ENCODE measurements around the gene KRTAP10-5. TPM values are rescaled to one million over a fixed set of nuclear protein-coding genes. Genes with fewer than 3 reads are reported as not detected.
"Not testable (repeated sequence)": the region's sequence is repeated elsewhere in the genome, so short reads cannot be mapped to it uniquely, and the experiment has no call there.

KRTAP10-5 gene
- total RNA-seq, 1 donor from 2014 or later, result not detected

DNA sequence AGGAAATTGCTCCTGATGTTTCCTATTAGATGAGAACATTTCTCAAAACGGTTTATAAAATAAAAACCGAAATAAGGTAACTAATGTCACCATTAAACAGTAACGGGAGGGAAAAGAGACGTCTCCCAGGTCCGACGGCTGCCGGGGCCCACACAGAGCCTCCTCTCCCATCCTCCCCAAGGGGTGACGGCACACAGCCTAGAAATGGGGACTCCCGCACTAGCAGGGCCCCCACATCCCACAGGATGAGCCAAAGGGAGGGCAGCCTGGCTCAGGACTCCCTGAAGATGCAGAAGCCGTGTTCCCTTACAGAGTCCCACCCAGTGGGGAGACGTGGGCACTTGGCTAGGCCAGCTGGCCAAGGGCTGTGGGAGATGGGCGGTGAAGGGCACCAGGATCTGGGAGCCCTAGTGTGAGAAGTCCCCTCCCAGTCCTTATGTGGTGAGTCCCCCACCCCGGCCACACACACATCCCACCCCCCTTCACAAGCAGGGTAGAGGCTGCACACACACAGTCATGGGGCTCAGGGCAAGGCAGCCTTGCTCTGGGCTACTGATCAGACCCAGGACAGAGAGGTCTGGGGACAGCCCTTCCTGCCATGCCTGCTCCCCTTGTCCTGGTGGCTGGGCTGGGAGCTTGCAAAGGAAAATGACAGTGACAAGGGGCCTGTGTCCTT is 25.1 kb downstream of the KRTAP10-5 start:
- no peak overlapping the region for H3K27ac ChIP-seq
- TF ChIP-seq, protein P1, sequence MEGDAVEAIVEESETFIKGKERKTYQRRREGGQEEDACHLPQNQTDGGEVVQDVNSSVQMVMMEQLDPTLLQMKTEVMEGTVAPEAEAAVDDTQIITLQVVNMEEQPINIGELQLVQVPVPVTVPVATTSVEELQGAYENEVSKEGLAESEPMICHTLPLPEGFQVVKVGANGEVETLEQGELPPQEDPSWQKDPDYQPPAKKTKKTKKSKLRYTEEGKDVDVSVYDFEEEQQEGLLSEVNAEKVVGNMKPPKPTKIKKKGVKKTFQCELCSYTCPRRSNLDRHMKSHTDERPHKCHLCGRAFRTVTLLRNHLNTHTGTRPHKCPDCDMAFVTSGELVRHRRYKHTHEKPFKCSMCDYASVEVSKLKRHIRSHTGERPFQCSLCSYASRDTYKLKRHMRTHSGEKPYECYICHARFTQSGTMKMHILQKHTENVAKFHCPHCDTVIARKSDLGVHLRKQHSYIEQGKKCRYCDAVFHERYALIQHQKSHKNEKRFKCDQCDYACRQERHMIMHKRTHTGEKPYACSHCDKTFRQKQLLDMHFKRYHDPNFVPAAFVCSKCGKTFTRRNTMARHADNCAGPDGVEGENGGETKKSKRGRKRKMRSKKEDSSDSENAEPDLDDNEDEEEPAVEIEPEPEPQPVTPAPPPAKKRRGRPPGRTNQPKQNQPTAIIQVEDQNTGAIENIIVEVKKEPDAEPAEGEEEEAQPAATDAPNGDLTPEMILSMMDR (IDR thresholded peaks at IDR 0.05), result no peak
- ATAC-seq (peak; percentile 16), DNase-seq (peak; percentile 50)
- intact Hi-C loops (cut with DNase I), result no loop called here
- H3K27me3 ChIP-seq, result peaks cover 9% of the 10 kb centered on the region
- no peak overlapping the region for H3K4me3 ChIP-seq
- no peaks in the 10 kb centered on the region for H3K9me3 ChIP-seq
- H3K36me3 ChIP-seq, result no peaks in the 10 kb centered on the region
- H3K4me1 ChIP-seq, result no peaks in the 10 kb centered on the region

DNA sequence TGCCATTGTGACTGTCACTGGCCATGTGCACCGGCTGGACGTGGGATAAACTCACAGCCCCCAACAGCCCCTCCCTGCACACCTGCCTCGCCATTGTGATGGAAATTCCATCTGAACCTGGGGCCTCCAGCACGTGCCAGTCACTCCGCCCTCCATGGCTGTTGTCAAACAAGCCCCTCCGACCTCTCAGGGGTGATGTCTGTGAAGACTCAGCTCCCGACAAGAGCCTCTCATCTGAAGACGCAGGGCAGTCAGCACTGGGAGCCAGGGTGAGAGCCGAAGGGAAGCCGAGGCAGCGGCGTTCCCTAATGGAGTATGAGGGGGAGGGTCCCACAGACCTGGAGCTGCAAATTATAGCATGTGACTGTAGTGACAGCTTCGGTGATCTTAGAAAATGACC is 27.7 kb downstream of the KRTAP10-5 start:
- Histone ChIP-seq H3K36me3 (no peaks in the 10 kb centered on the region), H3K4me1 (no peaks in the 10 kb centered on the region), H3K9me3 (no peaks in the 10 kb centered on the region), H3K4me3 (no peak overlapping the region), H3K27ac (no peak overlapping the region), H3K27me3 (peaks cover 18% of the 10 kb centered on the region)
- DNase-seq (peak; percentile 36), ATAC-seq (no peak)
- intact Hi-C loops (cut with DNase I), result no loop called here
- TF ChIP-seq, protein P1 (IDR thresholded peaks at IDR 0.05), result no peak

DNA sequence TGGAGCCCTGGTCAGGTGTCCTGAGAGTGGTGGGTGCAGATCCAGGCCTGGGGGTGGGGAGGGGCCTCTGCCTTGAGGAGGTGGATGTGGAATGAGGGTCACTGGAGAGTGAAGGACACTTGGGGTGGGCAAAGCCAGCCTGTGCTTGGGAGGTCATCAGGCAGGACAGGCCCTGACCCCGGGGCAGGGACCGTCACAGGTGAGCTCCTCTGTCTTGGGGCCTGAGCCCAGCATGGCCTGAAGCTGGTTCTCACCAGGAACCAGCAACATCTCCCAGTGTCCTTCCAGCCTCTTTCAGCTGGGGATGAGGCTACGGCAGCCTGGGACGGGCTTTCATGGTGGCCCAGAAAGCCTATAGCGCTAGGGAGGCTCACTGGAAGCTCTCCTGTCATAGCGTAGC is 28.3 kb downstream of the KRTAP10-5 start:
- no peaks in the 10 kb centered on the region for H3K36me3 ChIP-seq
- DNase-seq (peak; percentile 40), ATAC-seq (peak; percentile 10)
- no peak overlapping the region for H3K27ac ChIP-seq
- intact Hi-C loops (cut with DNase I), result no loop called here
- H3K4me1 ChIP-seq, result no peaks in the 10 kb centered on the region
- H3K4me3 ChIP-seq, result no peak overlapping the region
- peaks cover 18% of the 10 kb centered on the region for H3K27me3 ChIP-seq
- no peaks in the 10 kb centered on the region for H3K9me3 ChIP-seq
- TF ChIP-seq, protein P1 (IDR thresholded peaks at IDR 0.05), result no peak

DNA sequence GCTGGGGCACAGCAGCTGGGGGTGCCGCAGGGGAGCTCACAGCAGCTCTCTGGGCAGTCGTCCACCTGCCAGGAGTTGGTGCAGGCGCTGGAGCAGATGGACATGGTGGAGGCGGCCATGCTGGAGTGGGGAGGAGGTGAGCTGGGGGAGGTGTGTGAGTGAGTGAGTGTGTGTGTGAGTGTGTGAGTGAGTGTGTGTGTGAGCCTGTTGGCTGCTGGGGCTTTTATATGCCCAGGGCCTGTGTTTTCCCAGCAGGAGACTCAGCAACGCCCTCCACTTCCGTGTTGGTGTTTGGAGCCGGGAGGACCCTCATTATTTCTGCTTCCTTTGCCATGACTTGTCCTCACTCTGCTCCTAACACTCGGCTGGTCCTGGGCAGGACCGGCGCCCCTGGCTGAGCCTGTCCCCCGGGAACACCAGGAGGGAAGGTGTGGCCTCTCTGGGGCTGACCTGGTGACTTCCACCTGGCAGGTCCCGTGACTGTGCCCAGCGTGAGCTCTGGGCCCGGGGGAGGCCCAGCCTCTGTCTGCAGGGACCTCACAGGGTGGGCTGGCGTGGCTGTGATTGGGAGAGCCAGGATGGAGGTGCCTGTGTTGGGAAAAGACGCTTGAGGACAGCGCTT is 29.0 kb downstream of the KRTAP10-5 start, which contains the start of gene KRTAP10-2:
Gene KRTAP10-2 (minus strand): TSS at position 166 of the 622 bp plus-strand sequence. CDS start 47 bp downstream, at position 119.
- peak; percentile 60 for DNase-seq
- intact Hi-C loops (cut with DNase I), result no loop called here
- Histone ChIP-seq H3K4me3 (no peak within 1 kb of the TSS), H3K27me3 (peaks cover 16% of the 10 kb centered on the region), H3K36me3 (no peaks in the 10 kb centered on the region), H3K4me1 (no peaks in the 10 kb centered on the region), H3K9me3 (no peaks in the 10 kb centered on the region), H3K27ac (no peak within 1 kb of the TSS)
- no peak for ATAC-seq
- TF ChIP-seq, protein P1 (IDR thresholded peaks at IDR 0.05), result no peak

DNA sequence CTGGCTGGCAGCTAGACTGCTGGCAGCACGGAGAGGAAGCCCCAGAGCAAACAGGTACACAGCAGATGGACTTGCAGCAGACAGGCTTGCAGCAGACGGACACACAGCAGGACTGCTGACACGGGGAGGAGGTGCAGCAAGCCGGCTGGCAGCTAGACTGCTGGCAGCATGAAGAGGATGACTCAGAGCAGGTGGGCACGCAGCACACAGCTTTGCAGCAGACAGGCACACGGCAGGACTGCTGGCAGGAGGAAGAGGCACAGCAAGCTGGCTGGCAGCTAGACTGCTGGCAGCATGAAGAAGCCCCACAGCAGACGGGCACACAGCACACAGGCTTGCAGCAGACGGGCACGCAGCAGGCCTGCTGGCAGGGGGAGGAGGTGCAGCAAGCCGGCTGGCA is 29.6 kb downstream of the KRTAP10-5 start:
- peaks cover 14% of the 10 kb centered on the region for H3K27me3 ChIP-seq
- no peaks in the 10 kb centered on the region for H3K4me1 ChIP-seq
- no peak overlapping the region for H3K4me3 ChIP-seq
- TF ChIP-seq, protein P1 (IDR thresholded peaks at IDR 0.05), result no peak
- H3K27ac ChIP-seq, result no peak overlapping the region
- ATAC-seq (no peak), DNase-seq (peak; percentile 52)
- intact Hi-C loops (cut with DNase I), result no loop called here
- no peaks in the 10 kb centered on the region for H3K9me3 ChIP-seq
- H3K36me3 ChIP-seq, result no peaks in the 10 kb centered on the region

DNA sequence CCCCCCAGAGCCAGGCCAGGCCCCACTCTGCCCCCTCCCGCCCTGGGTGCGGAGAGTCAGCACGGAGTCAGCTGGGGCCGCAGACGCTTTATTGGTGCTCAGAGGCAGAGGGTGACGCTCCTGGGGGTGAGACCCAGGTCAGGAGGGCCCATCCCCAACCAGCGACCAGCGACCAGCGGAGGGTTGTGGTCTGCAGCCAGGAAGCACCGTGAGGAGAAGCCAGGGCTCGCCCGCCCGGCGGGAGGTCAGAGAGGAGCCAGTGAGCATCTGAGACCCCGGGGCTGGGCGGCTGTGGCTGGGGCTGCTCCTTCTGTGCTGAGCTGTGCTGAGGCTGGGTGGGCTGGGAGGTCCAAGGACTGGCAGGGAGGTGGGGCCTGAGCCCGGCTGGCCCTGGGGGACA is 30.1 kb downstream of the KRTAP10-5 start:
- H3K36me3 ChIP-seq; H3K4me3 ChIP-seq; H3K27ac ChIP-seq; intact Hi-C loops (cut with DNase I); ATAC-seq; H3K4me1 ChIP-seq; H3K9me3 ChIP-seq: not testable (repeated sequence)
- DNase-seq, result peak; percentile 64
- H3K27me3 ChIP-seq, result peaks cover 13% of the 10 kb centered on the region

Measured in upper lobe of right lung (tissue), 1 donor.